ENCODE measurements around the gene TRIM44.

GRCh38 chr11:35859301-35859700 lies 196.7 kb downstream of the TRIM44 start:
- TF ChIP-seq YY1 (IDR thresholded peaks at IDR 0.05; ENCODE audit: extremely low read depth, insufficient replicate concordance, low read depth, low read length) (no peak), POLR2AphosphoS5 (IDR thresholded peaks at IDR 0.05; ENCODE audit: low read depth, low read length) (no peak), POLR2A (IDR thresholded peaks at IDR 0.05; ENCODE audit: borderline replicate concordance, extremely low read depth, insufficient read depth, insufficient read length) (no peak)
- TF ChIP-seq, protein P1, sequence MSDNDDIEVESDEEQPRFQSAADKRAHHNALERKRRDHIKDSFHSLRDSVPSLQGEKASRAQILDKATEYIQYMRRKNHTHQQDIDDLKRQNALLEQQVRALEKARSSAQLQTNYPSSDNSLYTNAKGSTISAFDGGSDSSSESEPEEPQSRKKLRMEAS (IDR thresholded peaks at IDR 0.05), result no peak
- TF ChIP-seq, protein P2, sequence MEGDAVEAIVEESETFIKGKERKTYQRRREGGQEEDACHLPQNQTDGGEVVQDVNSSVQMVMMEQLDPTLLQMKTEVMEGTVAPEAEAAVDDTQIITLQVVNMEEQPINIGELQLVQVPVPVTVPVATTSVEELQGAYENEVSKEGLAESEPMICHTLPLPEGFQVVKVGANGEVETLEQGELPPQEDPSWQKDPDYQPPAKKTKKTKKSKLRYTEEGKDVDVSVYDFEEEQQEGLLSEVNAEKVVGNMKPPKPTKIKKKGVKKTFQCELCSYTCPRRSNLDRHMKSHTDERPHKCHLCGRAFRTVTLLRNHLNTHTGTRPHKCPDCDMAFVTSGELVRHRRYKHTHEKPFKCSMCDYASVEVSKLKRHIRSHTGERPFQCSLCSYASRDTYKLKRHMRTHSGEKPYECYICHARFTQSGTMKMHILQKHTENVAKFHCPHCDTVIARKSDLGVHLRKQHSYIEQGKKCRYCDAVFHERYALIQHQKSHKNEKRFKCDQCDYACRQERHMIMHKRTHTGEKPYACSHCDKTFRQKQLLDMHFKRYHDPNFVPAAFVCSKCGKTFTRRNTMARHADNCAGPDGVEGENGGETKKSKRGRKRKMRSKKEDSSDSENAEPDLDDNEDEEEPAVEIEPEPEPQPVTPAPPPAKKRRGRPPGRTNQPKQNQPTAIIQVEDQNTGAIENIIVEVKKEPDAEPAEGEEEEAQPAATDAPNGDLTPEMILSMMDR (IDR thresholded peaks at IDR 0.05 in 2 of 3, conservative IDR thresholded peaks at IDR 0.05 in 1 of 3; ENCODE audit: borderline replicate concordance in 1 of 3, insufficient read depth in 1 of 3, low read depth in 2 of 3, low read length in 2 of 3), result no peak

Data from HCT116 (cell line).